Measurements from ENCODE around the gene USP49. TPM values are rescaled to one million over a fixed set of nuclear protein-coding genes. Genes with fewer than 3 reads are reported as not detected.
"Not testable (repeated sequence)": the region's sequence is repeated elsewhere in the genome, so short reads cannot be mapped to it uniquely, and the experiment has no call there.

USP49 gene
- total RNA-seq, 2 experiments from 2014 or later, result 6.2 to 7.8 TPM

DNA sequence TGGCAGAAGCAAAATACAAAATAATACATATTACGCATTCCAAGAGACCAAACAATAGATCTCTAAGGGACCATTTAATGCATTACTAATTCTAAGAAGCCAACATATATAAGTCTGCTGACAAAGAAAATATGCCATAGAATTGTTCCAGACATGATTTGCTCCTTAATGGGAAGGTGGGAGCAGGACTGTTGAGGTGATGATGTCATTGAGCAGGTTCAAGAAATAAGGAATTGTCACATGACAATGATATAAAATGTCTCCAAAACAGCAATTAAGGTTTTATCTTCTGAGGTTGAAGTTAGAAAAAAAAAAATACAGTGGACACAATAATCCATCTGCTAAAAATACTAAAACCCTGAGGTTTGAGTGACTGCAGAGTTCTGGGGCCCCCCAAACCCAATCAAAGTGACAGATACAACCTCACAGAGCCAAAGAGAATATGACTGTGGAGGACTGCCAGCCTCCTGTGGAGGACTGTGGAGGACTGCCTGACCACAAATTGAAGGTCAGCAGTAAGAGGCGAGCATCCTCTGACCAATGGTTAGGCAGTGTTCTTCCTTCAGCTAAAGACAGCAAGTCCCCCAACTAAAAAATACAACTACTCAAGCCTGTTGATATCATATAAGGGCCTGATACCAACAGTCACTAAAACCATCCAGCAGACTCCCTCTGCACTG, 68.7 kb downstream of the USP49 start:
- CTCF ChIA-PET, result interaction anchor here (1.2 to 2.2 kb wide), 2 partner anchors 20 to 278 kb away, joined by 4 to 7 read pairs; no protein-coding TSS in a partner anchor
- H3K36me3 Mint-ChIP-seq (ENCODE audit: low read depth), result no peaks in the 10 kb centered on the region
- POLR2A ChIA-PET, result no interaction called here
- ATAC-seq (no peak), DNase-seq (no peak)
- H3K9me3 Mint-ChIP-seq (ENCODE audit: insufficient read depth), result no peaks in the 10 kb centered on the region
- H3K27me3 Mint-ChIP-seq (ENCODE audit: low read depth), result no peaks in the 10 kb centered on the region
- no peaks in the 10 kb centered on the region for H3K4me1 Mint-ChIP-seq (ENCODE audit: low read depth)
- H3K27ac Mint-ChIP-seq, result no peak overlapping the region
- no peak overlapping the region for H3K4me3 Mint-ChIP-seq

DNA sequence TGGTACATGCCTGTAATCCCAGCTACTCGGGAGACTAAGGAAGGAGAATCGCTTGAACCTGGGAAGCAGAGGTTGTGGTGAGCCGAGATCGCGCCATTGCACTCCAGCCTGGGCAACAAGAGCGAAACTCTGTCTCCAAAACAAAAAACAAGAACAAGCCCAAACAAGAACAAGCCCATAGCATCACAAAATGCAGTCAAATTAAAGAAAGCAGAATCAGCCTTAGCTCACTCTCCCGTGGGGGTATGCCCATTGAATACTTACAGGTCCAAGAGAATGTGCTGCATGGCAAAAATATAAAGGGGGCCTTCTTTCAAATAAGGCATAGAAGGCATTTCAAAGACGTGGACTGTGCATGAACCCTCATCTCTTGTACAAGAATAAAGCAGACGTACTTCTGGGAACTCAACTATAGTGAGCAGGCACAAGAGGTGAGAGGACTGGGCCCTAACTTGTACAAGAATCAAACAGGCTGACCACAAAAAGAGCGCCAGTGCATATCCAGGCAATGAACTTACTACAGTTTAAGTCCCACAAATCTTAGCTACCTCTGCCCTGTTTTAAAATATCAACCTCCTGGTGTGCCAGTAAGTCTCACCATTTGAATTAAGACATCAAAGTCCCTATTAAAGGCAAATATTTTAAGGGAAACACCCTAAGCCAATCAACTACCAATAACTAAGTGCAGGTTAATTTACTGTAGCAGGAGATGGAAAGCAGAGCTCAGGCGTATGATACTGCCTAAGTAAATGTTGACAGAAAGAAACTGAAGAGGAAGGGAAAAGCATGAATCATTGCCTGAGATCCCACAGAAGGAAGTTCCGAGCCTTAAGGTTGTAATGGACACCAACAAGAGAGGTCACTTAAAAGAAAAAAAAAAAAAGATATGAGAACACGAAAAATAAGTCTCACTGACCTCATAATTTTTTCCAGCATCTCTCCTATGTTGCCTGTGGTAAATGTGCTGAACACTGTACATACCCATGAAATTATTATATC, 70.3 kb downstream of the USP49 start:
- ATAC-seq (no peak), DNase-seq (no peak)
- CTCF ChIA-PET, result interaction anchor here (1.1 to 1.2 kb wide), 2 partner anchors 11 to 280 kb away, joined by 3 to 4 read pairs; no protein-coding TSS in a partner anchor
- no peak overlapping the region for H3K4me3 Mint-ChIP-seq
- no peaks in the 10 kb centered on the region for H3K4me1 Mint-ChIP-seq (ENCODE audit: low read depth)
- no peaks in the 10 kb centered on the region for H3K36me3 Mint-ChIP-seq (ENCODE audit: low read depth)
- H3K9me3 Mint-ChIP-seq (ENCODE audit: insufficient read depth), result no peaks in the 10 kb centered on the region
- H3K27me3 Mint-ChIP-seq (ENCODE audit: low read depth), result no peaks in the 10 kb centered on the region
- POLR2A ChIA-PET, result no interaction called here
- no peak overlapping the region for H3K27ac Mint-ChIP-seq

DNA sequence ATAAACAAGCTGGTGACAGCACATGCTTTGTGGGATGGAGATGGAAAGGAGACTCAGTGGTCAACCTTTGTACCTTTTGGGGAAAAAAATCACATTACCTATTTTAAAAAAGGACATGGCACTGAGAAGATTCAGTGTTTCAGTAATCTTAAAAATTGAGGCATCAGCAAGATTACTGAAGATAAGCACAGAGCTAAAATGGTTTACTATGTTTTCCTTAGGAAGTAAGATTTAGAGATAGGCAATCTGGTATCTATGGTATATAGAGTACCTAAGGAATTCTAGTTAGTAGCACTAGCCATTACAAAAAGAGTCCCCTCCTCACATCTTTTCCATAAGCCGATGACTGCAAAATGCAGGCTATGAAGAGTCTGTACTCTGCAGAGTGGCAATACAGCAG, 72.0 kb downstream of the USP49 start:
- Mint-ChIP-seq H3K4me1 (ENCODE audit: low read depth) (no peaks in the 10 kb centered on the region), H3K4me3 (no peak overlapping the region), H3K36me3 (ENCODE audit: low read depth) (no peaks in the 10 kb centered on the region), H3K9me3 (ENCODE audit: insufficient read depth) (no peaks in the 10 kb centered on the region), H3K27ac (no peak overlapping the region), H3K27me3 (ENCODE audit: low read depth) (no peaks in the 10 kb centered on the region)
- ChIA-PET POLR2A (no interaction called here), CTCF (interaction anchor here (1.1 to 1.2 kb wide), 2 partner anchors 281 to 725 kb away, joined by 3 read pairs; no protein-coding TSS in a partner anchor)
- DNase-seq (no peak), ATAC-seq (no peak)

DNA sequence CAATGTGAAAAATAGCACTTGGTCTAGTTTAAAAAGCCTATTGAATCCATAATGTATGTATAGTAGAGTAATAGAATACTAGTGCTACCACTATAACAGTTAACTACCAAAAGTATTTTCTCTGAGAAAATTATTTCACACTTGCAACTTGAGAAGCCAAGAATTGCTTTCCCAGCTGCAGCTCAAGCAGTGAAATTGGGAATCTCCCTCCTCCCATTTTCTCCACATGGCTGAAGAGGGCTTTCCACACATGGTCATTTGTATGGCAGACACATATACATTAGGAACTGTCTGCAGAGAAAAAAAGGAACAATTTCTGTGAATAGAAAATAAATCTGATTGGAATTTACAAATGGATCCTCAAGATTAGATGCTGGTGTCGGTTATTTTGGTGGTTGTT, 73.2 kb downstream of the USP49 start:
- Mint-ChIP-seq H3K27ac (no peak overlapping the region), H3K4me3 (no peak overlapping the region), H3K4me1 (ENCODE audit: low read depth) (no peaks in the 10 kb centered on the region), H3K36me3 (ENCODE audit: low read depth) (no peaks in the 10 kb centered on the region), H3K9me3 (ENCODE audit: insufficient read depth) (no peaks in the 10 kb centered on the region), H3K27me3 (ENCODE audit: low read depth) (no peaks in the 10 kb centered on the region)
- POLR2A ChIA-PET, result no interaction called here
- DNase-seq (no peak), ATAC-seq (no peak)
- CTCF ChIA-PET, result no interaction called here

DNA sequence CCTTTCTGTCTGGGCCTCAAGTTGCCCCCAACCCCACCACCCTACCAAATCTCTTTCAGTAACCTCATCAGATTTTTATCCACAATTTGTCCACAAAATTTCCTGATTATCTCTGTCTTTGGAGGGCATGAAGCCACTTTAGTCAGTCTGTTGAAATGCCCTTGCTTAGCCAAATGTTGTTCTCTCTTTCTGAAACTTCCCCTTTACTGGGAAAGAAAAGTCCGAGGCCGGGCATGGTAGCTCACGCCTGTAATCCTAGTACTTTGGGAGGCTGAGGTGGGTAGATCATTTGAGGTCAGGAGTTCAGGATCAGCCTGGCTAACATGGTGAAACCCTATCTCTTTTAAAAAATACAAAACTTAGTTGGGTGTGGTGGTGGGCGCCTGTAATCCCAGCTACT, 73.9 kb downstream of the USP49 start:
- H3K4me1 Mint-ChIP-seq (ENCODE audit: low read depth), result no peaks in the 10 kb centered on the region
- ATAC-seq (no peak), DNase-seq (no peak)
- POLR2A ChIA-PET, result no interaction called here
- no peak overlapping the region for H3K27ac Mint-ChIP-seq
- CTCF ChIA-PET, result interaction anchor here (1.1 to 1.3 kb wide), 2 partner anchors 26 to 34 kb away, joined by 4 to 7 read pairs; partner anchors contain the start of gene TOMM6
- H3K4me3 Mint-ChIP-seq, result no peak overlapping the region
- no peaks in the 10 kb centered on the region for H3K27me3 Mint-ChIP-seq (ENCODE audit: low read depth)
- no peaks in the 10 kb centered on the region for H3K36me3 Mint-ChIP-seq (ENCODE audit: low read depth)
- H3K9me3 Mint-ChIP-seq (ENCODE audit: insufficient read depth), result no peaks in the 10 kb centered on the region

DNA sequence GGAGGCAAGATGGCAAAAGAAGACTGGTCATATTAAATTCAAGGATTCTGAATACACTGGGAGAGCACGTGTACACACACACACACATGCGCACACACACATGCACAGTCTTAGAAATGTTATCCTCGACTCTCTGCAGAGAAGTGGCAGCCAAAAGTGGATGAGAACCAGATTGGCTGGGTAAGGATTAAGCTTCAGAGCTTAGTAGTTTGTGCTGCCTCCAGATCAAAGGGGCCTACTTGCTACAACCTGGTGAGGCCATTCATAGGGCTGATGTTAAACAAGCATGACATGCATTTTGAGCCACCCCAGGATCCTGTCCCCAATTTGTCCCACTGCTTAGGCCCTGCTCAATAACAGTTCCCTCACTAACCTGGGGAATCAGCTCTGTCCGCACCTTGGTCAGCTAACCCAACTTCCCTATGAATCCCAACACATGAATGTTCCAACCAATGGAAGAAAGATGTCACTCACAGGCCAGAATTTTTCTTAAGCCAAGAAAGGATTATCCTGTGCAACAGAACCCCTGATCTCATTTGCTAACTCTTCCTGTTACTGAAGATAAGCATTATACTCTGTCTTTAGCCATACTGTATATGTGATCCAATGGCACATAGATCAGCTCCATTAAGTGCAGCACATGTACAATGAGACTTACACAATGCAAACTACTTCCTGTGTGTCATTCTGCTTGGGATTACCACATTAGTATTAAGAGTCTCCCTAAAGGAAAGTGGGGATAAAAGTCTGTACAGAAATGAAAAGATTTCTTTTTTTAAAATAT, 76.7 kb downstream of the USP49 start:
- no peaks in the 10 kb centered on the region for H3K36me3 Mint-ChIP-seq (ENCODE audit: low read depth)
- H3K4me1 Mint-ChIP-seq (ENCODE audit: low read depth), result no peaks in the 10 kb centered on the region
- H3K27me3 Mint-ChIP-seq (ENCODE audit: low read depth), result peaks cover 3% of the 10 kb centered on the region
- ChIA-PET CTCF (interaction anchor here (1.1 to 1.5 kb wide), 5 partner anchors 9 to 318 kb away, joined by 3 to 4 read pairs (median 4); partner anchors contain the start of gene TOMM6), POLR2A (interaction anchor here (0.7 to 1.1 kb wide), 2 partner anchors 9 to 13 kb away, joined by 3 read pairs; no protein-coding TSS in a partner anchor)
- no peaks in the 10 kb centered on the region for H3K9me3 Mint-ChIP-seq (ENCODE audit: insufficient read depth)
- DNase-seq, result no peak
- H3K27ac Mint-ChIP-seq, result no peak overlapping the region
- H3K4me3 Mint-ChIP-seq, result no peak overlapping the region
- ATAC-seq, result no peak

DNA sequence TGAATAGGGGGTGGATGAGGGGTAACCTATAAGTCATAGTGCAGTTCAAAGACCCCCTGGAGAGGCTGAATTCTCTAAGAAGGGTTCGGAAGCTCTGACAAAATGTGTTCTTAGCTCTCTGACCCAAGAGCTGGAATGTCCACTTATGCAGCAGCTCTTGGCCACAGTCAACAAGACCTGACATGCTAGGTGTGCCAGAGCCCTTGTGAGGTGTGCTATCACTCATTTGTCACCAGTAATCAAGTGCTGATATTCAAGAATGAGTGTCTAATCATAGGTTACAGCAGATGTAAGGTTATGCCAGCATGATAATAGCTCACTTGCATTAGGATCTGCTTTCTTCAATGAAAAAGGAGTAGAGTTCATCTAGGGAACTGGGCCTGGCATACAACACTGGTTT, 79.6 kb downstream of the USP49 start:
- ChIA-PET CTCF (interaction anchor here (1.1 to 2.1 kb wide), 4 partner anchors 81 to 321 kb away, joined by 3 to 8 read pairs (median 4); no protein-coding TSS in a partner anchor), POLR2A (no interaction called here)
- Mint-ChIP-seq H3K27me3 (ENCODE audit: low read depth) (peaks cover 3% of the 10 kb centered on the region), H3K36me3 (ENCODE audit: low read depth) (no peaks in the 10 kb centered on the region), H3K27ac (no peak overlapping the region), H3K9me3 (ENCODE audit: insufficient read depth) (no peaks in the 10 kb centered on the region), H3K4me1 (ENCODE audit: low read depth) (no peaks in the 10 kb centered on the region), H3K4me3 (no peak overlapping the region)
- DNase-seq (no peak), ATAC-seq (no peak)

DNA sequence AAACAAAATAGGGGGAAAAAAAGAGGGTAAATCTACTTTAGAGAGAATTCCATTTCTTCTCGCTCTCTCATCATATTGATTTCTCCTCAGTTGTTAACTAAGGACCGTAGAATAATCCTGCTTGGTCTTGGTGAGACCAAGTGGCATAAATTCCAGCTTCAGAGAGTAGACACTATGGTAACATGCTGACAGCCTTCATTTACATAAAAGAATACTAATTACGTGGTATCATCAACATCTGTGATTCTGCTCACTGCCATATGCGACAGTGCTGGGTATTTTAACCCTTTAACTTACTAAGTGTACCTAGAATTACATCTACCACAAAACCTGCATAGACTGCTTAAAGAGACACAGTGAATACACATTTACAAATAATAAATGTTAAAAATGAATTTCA, 80.5 kb downstream of the USP49 start:
- no peak overlapping the region for H3K27ac Mint-ChIP-seq
- no peaks in the 10 kb centered on the region for H3K4me1 Mint-ChIP-seq (ENCODE audit: low read depth)
- H3K4me3 Mint-ChIP-seq, result no peak overlapping the region
- CTCF ChIA-PET, result interaction anchor here (1.2 to 2.1 kb wide), 3 partner anchors 82 to 290 kb away, joined by 3 to 8 read pairs (median 5); no protein-coding TSS in a partner anchor
- ATAC-seq, result no peak
- DNase-seq, result no peak
- no peaks in the 10 kb centered on the region for H3K9me3 Mint-ChIP-seq (ENCODE audit: insufficient read depth)
- POLR2A ChIA-PET, result no interaction called here
- peaks cover 3% of the 10 kb centered on the region for H3K27me3 Mint-ChIP-seq (ENCODE audit: low read depth)
- H3K36me3 Mint-ChIP-seq (ENCODE audit: low read depth), result no peaks in the 10 kb centered on the region

DNA sequence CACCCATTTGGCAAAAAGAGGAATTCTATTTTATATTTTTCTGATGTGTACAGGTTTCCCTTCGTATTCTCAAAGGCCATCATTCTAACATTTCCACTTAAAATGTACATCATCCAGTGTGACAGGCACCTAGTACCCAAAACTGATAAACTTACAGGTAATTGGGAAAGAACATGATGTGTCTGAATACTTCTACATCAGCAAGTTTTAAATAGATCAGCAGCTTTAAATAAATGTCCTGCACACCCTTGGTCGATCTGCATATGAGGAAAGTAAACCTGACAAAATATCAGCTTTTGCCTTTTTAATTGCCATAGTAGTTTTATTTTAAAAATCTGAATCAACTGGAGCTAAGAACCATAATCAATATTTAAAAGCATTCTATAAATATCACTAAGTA, 81.2 kb downstream of the USP49 start:
- Mint-ChIP-seq H3K4me1 (ENCODE audit: low read depth) (no peaks in the 10 kb centered on the region), H3K9me3 (ENCODE audit: insufficient read depth) (no peaks in the 10 kb centered on the region), H3K36me3 (ENCODE audit: low read depth) (no peaks in the 10 kb centered on the region), H3K27ac (no peak overlapping the region), H3K4me3 (no peak overlapping the region), H3K27me3 (ENCODE audit: low read depth) (peaks cover 3% of the 10 kb centered on the region)
- ATAC-seq, result no peak
- DNase-seq, result no peak
- ChIA-PET CTCF (interaction anchor here (0.9 to 2.1 kb wide), 3 partner anchors 33 to 290 kb away, joined by 3 to 8 read pairs (median 3); no protein-coding TSS in a partner anchor), POLR2A (no interaction called here)

DNA sequence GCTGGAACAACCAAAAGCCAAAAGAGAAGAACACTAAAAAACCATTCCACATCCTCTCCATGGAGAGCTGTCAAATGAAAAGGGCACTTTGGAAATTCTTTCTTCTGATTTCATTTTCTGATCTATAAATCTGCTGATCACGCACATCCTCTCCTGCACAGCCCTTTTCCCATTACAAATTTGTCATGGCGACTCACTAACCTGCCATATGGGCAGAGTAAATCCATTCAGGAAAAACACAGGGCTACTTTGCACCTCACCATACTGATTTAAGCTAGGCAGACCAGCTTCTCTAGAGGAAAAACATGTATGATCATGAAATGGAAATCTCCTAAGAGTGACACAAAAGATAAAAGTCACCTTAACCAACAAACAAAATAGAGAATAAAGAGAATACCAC, 81.7 kb downstream of the USP49 start:
- Mint-ChIP-seq H3K4me1 (ENCODE audit: low read depth) (no peaks in the 10 kb centered on the region), H3K27ac (no peak overlapping the region), H3K27me3 (ENCODE audit: low read depth) (peaks cover 3% of the 10 kb centered on the region), H3K9me3 (ENCODE audit: insufficient read depth) (no peaks in the 10 kb centered on the region), H3K4me3 (no peak overlapping the region), H3K36me3 (ENCODE audit: low read depth) (no peaks in the 10 kb centered on the region)
- ChIA-PET POLR2A (no interaction called here), CTCF (interaction anchor here (0.9 to 1.2 kb wide), 2 partner anchors 34 to 107 kb away, joined by 3 read pairs; no protein-coding TSS in a partner anchor)
- no peak for DNase-seq
- ATAC-seq, result no peak

DNA sequence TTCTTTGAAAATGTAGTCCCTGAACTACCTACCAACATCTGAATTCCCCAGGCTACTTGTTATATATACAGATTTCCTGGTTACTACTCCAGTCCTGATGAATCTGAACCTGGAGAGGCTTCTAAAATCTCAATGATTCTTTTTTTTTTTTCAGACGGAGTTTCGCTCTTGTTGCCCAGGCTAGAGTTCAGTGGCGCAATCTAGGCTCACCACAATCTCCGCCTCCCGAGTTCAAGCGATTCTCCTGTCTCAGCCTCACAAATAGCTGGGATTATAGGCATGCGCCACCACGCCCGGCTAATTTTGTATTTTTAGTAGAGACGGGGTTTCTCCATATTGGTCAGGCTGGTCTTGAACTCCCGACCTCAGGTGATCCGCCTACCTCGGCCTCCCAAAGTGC, 83.2 kb downstream of the USP49 start:
- H3K9me3 Mint-ChIP-seq (ENCODE audit: insufficient read depth); DNase-seq; H3K4me3 Mint-ChIP-seq; POLR2A ChIA-PET; H3K27me3 Mint-ChIP-seq (ENCODE audit: low read depth); CTCF ChIA-PET; ATAC-seq; H3K4me1 Mint-ChIP-seq (ENCODE audit: low read depth); H3K27ac Mint-ChIP-seq; H3K36me3 Mint-ChIP-seq (ENCODE audit: low read depth): not testable (repeated sequence)
